ENCODE results near the gene RTN4RL1.

The RTN4RL1 gene

GRCh38 chr17:1907216-1907631 is 117.9 kb downstream of the RTN4RL1 start:
- TF ChIP-seq, protein P1, sequence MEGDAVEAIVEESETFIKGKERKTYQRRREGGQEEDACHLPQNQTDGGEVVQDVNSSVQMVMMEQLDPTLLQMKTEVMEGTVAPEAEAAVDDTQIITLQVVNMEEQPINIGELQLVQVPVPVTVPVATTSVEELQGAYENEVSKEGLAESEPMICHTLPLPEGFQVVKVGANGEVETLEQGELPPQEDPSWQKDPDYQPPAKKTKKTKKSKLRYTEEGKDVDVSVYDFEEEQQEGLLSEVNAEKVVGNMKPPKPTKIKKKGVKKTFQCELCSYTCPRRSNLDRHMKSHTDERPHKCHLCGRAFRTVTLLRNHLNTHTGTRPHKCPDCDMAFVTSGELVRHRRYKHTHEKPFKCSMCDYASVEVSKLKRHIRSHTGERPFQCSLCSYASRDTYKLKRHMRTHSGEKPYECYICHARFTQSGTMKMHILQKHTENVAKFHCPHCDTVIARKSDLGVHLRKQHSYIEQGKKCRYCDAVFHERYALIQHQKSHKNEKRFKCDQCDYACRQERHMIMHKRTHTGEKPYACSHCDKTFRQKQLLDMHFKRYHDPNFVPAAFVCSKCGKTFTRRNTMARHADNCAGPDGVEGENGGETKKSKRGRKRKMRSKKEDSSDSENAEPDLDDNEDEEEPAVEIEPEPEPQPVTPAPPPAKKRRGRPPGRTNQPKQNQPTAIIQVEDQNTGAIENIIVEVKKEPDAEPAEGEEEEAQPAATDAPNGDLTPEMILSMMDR (IDR thresholded peaks at IDR 0.05): no peak
- H3K4me3 ChIP-seq: no peak overlapping the region
- no peak for DNase-seq (ENCODE audit: low spot score)
- no peak overlapping the region for H3K27ac ChIP-seq

DNA sequence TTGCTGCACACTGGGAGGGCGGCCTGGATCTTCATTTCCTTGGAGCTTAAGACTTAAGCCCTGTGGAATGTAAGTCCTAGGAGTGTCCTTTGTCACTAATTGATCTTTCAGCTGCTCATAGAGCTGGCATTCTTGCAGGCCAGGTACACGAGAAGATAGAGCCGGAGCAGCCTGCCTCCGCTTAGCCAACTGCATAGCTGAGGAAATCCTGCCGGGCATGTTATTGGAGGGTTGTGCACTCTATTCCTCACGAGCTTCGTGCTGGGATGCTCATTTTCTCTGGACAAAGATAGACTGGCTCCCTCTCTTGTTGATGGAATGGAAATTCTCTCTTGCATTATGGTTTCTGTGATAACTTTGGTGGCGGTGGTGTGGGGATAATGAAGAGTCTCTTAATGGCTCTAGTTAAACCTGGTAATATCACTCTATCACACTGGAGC is 118.5 kb downstream of the RTN4RL1 start:
- DNase-seq (ENCODE audit: low spot score): no peak
- Histone ChIP-seq H3K27ac (no peak overlapping the region), H3K4me3 (no peak overlapping the region)
- TF ChIP-seq, protein P1 (IDR thresholded peaks at IDR 0.05): no peak

DNA sequence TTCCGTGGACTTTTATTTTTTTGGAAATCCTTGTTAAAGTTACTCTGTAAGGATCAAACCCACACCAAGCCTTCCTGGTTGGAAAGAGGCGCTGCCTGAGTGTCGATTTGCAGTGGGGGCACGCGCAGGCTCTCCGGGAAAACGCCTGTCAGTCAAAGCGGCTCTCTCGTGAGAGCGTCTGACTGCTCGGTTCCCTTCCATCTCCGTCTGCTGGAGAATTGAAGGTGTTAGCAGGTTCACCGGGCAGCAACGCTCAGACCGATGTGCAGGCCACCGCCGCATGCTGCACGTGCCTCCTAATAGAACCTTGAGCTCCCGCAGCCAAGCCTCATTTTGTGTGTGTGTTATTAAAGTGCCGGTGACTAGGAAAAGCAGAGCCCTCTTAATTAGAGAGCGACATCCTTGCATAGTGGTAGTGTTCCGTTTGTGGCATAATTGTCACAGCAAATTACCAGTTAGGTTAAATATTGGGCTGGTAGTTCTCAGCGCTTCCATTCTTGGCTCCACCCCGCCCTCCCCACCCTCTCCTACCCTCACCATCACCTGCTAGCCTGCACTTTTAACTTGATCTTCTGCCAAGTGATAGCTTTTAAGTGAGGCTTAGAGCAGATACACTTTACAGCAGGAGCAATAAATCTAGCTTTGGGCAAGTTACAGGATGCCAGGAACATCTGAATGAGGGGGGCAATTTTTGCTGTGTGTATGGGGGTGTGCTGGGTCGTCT is 119.8 kb downstream of the RTN4RL1 start:
- DNase-seq (ENCODE audit: low spot score): no peak
- no peak overlapping the region for H3K27ac ChIP-seq
- TF ChIP-seq, protein P1 (IDR thresholded peaks at IDR 0.05): no peak
- H3K4me3 ChIP-seq: no peak overlapping the region

DNA sequence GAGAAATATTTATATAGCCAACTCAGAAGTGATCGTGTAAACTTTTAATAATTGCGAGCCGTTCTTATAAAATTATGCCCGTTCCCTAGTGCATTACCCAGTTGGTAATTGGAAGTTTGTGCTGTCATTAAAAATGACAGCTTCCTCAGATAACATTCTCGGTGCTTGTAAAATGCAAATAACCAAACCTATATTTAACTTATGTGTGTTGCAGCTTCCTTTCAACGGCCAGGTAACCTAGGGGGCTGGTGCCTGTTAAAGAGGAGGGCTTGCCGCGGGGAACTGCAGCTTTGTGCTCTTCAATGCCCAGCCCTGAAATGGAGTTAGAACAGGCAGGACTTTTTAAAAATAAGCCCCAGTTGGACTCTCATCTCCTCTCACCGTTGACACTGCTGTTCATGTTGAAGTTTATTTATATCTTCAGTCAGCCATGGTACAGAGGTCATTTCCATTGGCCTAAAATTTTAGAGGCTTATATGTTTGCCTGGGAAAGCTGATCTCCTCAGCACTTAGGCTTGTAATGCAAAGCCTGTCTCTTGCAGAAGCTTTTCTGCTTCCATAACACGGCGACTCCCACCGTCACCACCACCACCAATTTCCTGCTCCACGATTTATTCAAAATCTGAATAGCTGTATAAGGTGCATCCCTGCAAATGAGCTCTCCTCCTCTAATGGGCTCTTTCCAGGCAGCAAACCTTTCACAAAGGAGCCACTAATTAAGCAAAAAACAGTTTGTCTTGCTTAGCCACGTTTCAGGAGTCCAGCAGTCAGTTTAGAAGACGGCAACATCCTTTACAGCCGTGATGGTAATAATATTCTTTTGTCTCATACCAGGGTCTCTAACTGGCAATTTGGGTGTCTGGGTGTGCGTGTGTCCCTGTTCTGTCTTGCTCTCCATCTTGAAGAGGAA is 120.6 kb downstream of the RTN4RL1 start:
- no peak overlapping the region for H3K27ac ChIP-seq

GRCh38 chr17:1899403-1900000 is 125.6 kb downstream of the RTN4RL1 start:
- Histone ChIP-seq H3K27ac (no peak overlapping the region), H3K4me3 (no peak overlapping the region)
- TF ChIP-seq, protein P1 (IDR thresholded peaks at IDR 0.05): no peak
- DNase-seq (ENCODE audit: low spot score): no peak

More for the DNA sequence above, 120.6 kb downstream of the RTN4RL1 start:
- no peak for DNase-seq (ENCODE audit: low spot score)
- no peak overlapping the region for H3K4me3 ChIP-seq
- TF ChIP-seq, protein P1 (IDR thresholded peaks at IDR 0.05): no peak

DNA sequence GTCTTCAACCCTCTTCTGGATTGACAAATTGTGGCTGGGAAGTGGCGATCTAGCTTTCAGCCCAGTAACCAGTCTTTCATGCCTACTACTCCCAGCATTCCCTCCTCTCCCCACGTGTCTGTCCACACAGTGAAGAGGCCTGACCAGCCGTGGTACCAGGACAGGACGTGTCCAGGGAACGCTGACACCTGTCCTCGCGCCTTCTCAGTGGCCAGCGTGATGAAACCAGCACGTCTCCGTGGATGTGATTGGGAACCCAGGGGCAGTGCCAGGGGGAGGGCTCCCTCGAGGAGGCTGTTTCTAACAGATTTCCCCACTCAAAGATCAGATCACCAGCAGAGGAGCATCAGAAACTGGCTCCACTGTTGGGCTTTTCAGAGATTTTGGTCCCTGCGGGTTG is 126.3 kb downstream of the RTN4RL1 start:
- TF ChIP-seq, protein P1 (IDR thresholded peaks at IDR 0.05): no peak
- no peak overlapping the region for H3K4me3 ChIP-seq
- no peak for DNase-seq (ENCODE audit: low spot score)
- no peak overlapping the region for H3K27ac ChIP-seq

Measured in coronary artery (tissue), 2 donors.